Liver (tissue), 3 donors: Measurements from ENCODE around the gene ZSCAN22.

ENCODE experiments used
- ATF3 ChIP-seq: IDR thresholded peaks from 2 replicates; pipeline ENCODE4 v1.6.1; 2016; ENCODE audit warnings: antibody characterized with exemption
- EGR1 ChIP-seq, 2 donors: IDR thresholded peaks; 2 replicates each; pipeline ENCODE4 v1.6.1; 2016 to 2018; ENCODE audit warnings: antibody characterized with exemption in 2 of 2, low read depth in 2 of 2
- GABPA ChIP-seq, 2 donors: IDR thresholded peaks in 1 of 2; conservative IDR thresholded peaks in 1 of 2; 2 replicates each; pipeline ENCODE4 v1.6.1; 2016; ENCODE audit warnings: antibody characterized with exemption in 2 of 2, mild to moderate bottlenecking in 1 of 2, moderate library complexity in 1 of 2
- HNF4A ChIP-seq, 2 donors: conservative IDR thresholded peaks; 2 replicates each; pipeline ENCODE4 v1.6.1; 2016; ENCODE audit warnings: antibody characterized with exemption in 2 of 2, mild to moderate bottlenecking in 2 of 2
- HNF4G ChIP-seq: IDR thresholded peaks from 2 replicates; pipeline ENCODE4 v1.6.1; 2016; ENCODE audit warnings: antibody characterized with exemption
- JUND ChIP-seq, 2 donors: IDR thresholded peaks; 2 replicates each; pipeline ENCODE4 v1.6.1; 2016; ENCODE audit warnings: antibody characterized with exemption in 2 of 2
- MAX ChIP-seq: IDR thresholded peaks from 2 replicates; pipeline ENCODE4 v1.6.1; 2016; ENCODE audit warnings: antibody characterized with exemption
- RAD21 ChIP-seq, 2 donors: IDR thresholded peaks; 2 replicates each; pipeline ENCODE4 v1.6.1; 2016; ENCODE audit warnings: antibody characterized with exemption in 2 of 2, mild to moderate bottlenecking in 2 of 2
- REST ChIP-seq: IDR thresholded peaks from 2 replicates; pipeline ENCODE4 v1.6.1; 2016; ENCODE audit warnings: antibody characterized with exemption, mild to moderate bottlenecking
- SP1 ChIP-seq: IDR thresholded peaks from 2 replicates; pipeline ENCODE4 v1.6.1; 2018; ENCODE audit warnings: antibody characterized with exemption, mild to moderate bottlenecking
- TAF1 ChIP-seq: conservative IDR thresholded peaks from 2 replicates; pipeline ENCODE4 v1.6.1; 2016; ENCODE audit warnings: antibody characterized with exemption, mild to moderate bottlenecking
- YY1 ChIP-seq: IDR thresholded peaks from 2 replicates; pipeline ENCODE4 v1.6.1; 2016; ENCODE audit warnings: antibody characterized with exemption, mild to moderate bottlenecking
- TF ChIP-seq, protein P1 (sequence below): fragments of 150-350 bp; IDR thresholded peaks from 2 replicates; pipeline ENCODE4 v1.5.1; 2017; ENCODE audit warnings: improper control_type of control experiment, low read depth, low read length; ENCODE audit not compliant: missing input control
- TF ChIP-seq, protein P2 (sequence below): IDR thresholded peaks from 2 replicates; pipeline ENCODE4 v1.6.1; 2016; ENCODE audit warnings: antibody characterized with exemption
- donor health status: healthy.
- donor health status: healthy.

GRCh38 chr19:58304748-58305064 is 22.1 kb upstream of the ZSCAN22 start:
- TF ChIP-seq, protein P1, sequence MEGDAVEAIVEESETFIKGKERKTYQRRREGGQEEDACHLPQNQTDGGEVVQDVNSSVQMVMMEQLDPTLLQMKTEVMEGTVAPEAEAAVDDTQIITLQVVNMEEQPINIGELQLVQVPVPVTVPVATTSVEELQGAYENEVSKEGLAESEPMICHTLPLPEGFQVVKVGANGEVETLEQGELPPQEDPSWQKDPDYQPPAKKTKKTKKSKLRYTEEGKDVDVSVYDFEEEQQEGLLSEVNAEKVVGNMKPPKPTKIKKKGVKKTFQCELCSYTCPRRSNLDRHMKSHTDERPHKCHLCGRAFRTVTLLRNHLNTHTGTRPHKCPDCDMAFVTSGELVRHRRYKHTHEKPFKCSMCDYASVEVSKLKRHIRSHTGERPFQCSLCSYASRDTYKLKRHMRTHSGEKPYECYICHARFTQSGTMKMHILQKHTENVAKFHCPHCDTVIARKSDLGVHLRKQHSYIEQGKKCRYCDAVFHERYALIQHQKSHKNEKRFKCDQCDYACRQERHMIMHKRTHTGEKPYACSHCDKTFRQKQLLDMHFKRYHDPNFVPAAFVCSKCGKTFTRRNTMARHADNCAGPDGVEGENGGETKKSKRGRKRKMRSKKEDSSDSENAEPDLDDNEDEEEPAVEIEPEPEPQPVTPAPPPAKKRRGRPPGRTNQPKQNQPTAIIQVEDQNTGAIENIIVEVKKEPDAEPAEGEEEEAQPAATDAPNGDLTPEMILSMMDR = no peak
- TF ChIP-seq MAX (no peak), HNF4G (no peak), GABPA (IDR thresholded peaks at IDR 0.05 in 1 of 2, conservative IDR thresholded peaks at IDR 0.05 in 1 of 2) (no peak), RAD21 (IDR thresholded peaks at IDR 0.05) (no peak), YY1 (no peak), ATF3 (no peak), HNF4A (conservative IDR thresholded peaks at IDR 0.05) (no peak), TAF1 (no peak), EGR1 (IDR thresholded peaks at IDR 0.05; ENCODE audit: low read depth in 2 of 2) (no peak), REST (no peak), JUND (IDR thresholded peaks at IDR 0.05) (no peak), SP1 (no peak)
- TF ChIP-seq, protein P2, sequence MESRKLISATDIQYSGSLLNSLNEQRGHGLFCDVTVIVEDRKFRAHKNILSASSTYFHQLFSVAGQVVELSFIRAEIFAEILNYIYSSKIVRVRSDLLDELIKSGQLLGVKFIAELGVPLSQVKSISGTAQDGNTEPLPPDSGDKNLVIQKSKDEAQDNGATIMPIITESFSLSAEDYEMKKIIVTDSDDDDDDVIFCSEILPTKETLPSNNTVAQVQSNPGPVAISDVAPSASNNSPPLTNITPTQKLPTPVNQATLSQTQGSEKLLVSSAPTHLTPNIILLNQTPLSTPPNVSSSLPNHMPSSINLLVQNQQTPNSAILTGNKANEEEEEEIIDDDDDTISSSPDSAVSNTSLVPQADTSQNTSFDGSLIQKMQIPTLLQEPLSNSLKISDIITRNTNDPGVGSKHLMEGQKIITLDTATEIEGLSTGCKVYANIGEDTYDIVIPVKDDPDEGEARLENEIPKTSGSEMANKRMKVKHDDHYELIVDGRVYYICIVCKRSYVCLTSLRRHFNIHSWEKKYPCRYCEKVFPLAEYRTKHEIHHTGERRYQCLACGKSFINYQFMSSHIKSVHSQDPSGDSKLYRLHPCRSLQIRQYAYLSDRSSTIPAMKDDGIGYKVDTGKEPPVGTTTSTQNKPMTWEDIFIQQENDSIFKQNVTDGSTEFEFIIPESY = no peak
